ENCODE results near the gene KMT2D.

The KMT2D gene

GRCh38 chr12:49052451-49053208, 8.0 kb downstream of the KMT2D start:
- no peak for TF ChIP-seq CTCF (IDR thresholded peaks at IDR 0.05; ENCODE audit: insufficient read depth, low read depth, low read length, missing control alignments)
- no peak overlapping the region for H3K4me3 ChIP-seq (ENCODE audit: low read length)
- no peak for DNase-seq (ENCODE audit: low read depth)

- TF ChIP-seq CTCF (IDR thresholded peaks at IDR 0.05; ENCODE audit: insufficient read depth, low read depth, low read length, missing control alignments): no peak
- H3K4me3 ChIP-seq (ENCODE audit: low read length): no peak overlapping the region
- DNase-seq (ENCODE audit: low read depth): no peak
Observed at GRCh38 chr12:49051777-49052438, 8.7 kb downstream of the KMT2D start.

GRCh38 chr12:49051373-49051764, 9.2 kb downstream of the KMT2D start:
- no peak for TF ChIP-seq CTCF (IDR thresholded peaks at IDR 0.05; ENCODE audit: insufficient read depth, low read depth, low read length, missing control alignments)
- DNase-seq (ENCODE audit: low read depth): no peak
- H3K4me3 ChIP-seq (ENCODE audit: low read length): no peak overlapping the region

GRCh38 chr12:49050507-49051372, 9.9 kb downstream of the KMT2D start:
- no peak for TF ChIP-seq CTCF (IDR thresholded peaks at IDR 0.05; ENCODE audit: insufficient read depth, low read depth, low read length, missing control alignments)
- H3K4me3 ChIP-seq (ENCODE audit: low read length): no peak overlapping the region
- no peak for DNase-seq (ENCODE audit: low read depth)

GRCh38 chr12:49049566-49050224, 10.9 kb downstream of the KMT2D start:
- no peak overlapping the region for H3K4me3 ChIP-seq (ENCODE audit: low read length)
- TF ChIP-seq CTCF (IDR thresholded peaks at IDR 0.05; ENCODE audit: insufficient read depth, low read depth, low read length, missing control alignments): no peak
- peak; percentile 58 for DNase-seq (ENCODE audit: low read depth)

- no peak overlapping the region for H3K4me3 ChIP-seq (ENCODE audit: low read length)
- TF ChIP-seq CTCF (IDR thresholded peaks at IDR 0.05; ENCODE audit: insufficient read depth, low read depth, low read length, missing control alignments): no peak
- DNase-seq (ENCODE audit: low read depth): no peak
Observed at GRCh38 chr12:49048953-49049352, 11.6 kb downstream of the KMT2D start.

Measured in epithelial cell of esophagus (primary cell).